Adipocyte (in vitro differentiated cells): ENCODE results near the gene KATNB1.

Experiments used
- DNase-seq: peaks from one replicate; pipeline ENCODE4 v3.0.0-alpha.2; 2015; ENCODE audit warnings: low read depth
- H3K27me3 ChIP-seq: replicated peaks from 2 replicates; pipeline ENCODE4 v1.7.0; 2013; ENCODE audit warnings: mild to moderate bottlenecking, low read length, moderate library complexity; ENCODE audit not compliant: control insufficient read depth, insufficient read depth
- H3K36me3 ChIP-seq: 2 replicates; pipeline ENCODE4 v1.7.0; 2013; ENCODE audit warnings: low read length, mild to moderate bottlenecking, moderate library complexity; ENCODE audit not compliant: control insufficient read depth, insufficient read depth, severe bottlenecking
- H3K4me1 ChIP-seq: 2 replicates; pipeline ENCODE4 v1.7.0; 2013; ENCODE audit warnings: mild to moderate bottlenecking, low read length, moderate library complexity; ENCODE audit not compliant: control insufficient read depth, insufficient read depth
- H3K4me3 ChIP-seq: 2 replicates; pipeline ENCODE4 v1.7.0; 2013; ENCODE audit warnings: mild to moderate bottlenecking, low read length, moderate library complexity
- H3K9ac ChIP-seq: 2 replicates; pipeline ENCODE4 v1.7.0; 2013; ENCODE audit warnings: mild to moderate bottlenecking, low read length, moderate library complexity
- H3K9me3 ChIP-seq: 2 replicates; pipeline ENCODE4 v1.7.0; 2013; ENCODE audit warnings: mild to moderate bottlenecking, low read length, moderate library complexity; ENCODE audit not compliant: control insufficient read depth

KATNB1 gene

GRCh38 chr16:57720142-57720575 is 15.4 kb upstream of the KATNB1 start:
- H3K36me3 ChIP-seq = no peaks in the 10 kb centered on the region
- no peak overlapping the region for H3K9ac ChIP-seq
- peaks cover 20% of the 10 kb centered on the region for H3K27me3 ChIP-seq
- H3K9me3 ChIP-seq = no peaks in the 10 kb centered on the region
- no peaks in the 10 kb centered on the region for H3K4me1 ChIP-seq
- no peak overlapping the region for H3K4me3 ChIP-seq
- DNase-seq = peak; percentile 42

GRCh38 chr16:57721356-57722209 is 14.0 kb upstream of the KATNB1 start:
- Histone ChIP-seq H3K4me3 (no peak overlapping the region), H3K9ac (no peak overlapping the region), H3K36me3 (no peaks in the 10 kb centered on the region), H3K4me1 (no peaks in the 10 kb centered on the region), H3K9me3 (no peaks in the 10 kb centered on the region), H3K27me3 (peaks cover 11% of the 10 kb centered on the region)
- DNase-seq = no peak

- Histone ChIP-seq H3K4me1 (no peaks in the 10 kb centered on the region), H3K27me3 (peaks cover 11% of the 10 kb centered on the region)
- no peak for DNase-seq
These were observed 13.4 kb upstream of the KATNB1 start for GRCh38 chr16:57722210-57722499.

GRCh38 chr16:57722651-57723050 is 12.9 kb upstream of the KATNB1 start:
- DNase-seq = no peak
- no peaks in the 10 kb centered on the region for H3K9me3 ChIP-seq
- no peaks in the 10 kb centered on the region for H3K4me1 ChIP-seq
- H3K4me3 ChIP-seq = no peak overlapping the region
- no peak overlapping the region for H3K9ac ChIP-seq
- no peaks in the 10 kb centered on the region for H3K36me3 ChIP-seq
- H3K27me3 ChIP-seq = peaks cover 10% of the 10 kb centered on the region

More at GRCh38 chr16:57722210-57722499, 13.4 kb upstream of the KATNB1 start:
- Histone ChIP-seq H3K9me3 (no peaks in the 10 kb centered on the region), H3K4me3 (no peak overlapping the region), H3K36me3 (no peaks in the 10 kb centered on the region), H3K9ac (no peak overlapping the region)

- no peak for DNase-seq
These were observed 12.4 kb upstream of the KATNB1 start for GRCh38 chr16:57723170-57723569.

GRCh38 chr16:57724531-57724930 is 11.0 kb upstream of the KATNB1 start:
- DNase-seq = no peak
- Histone ChIP-seq H3K4me1 (no peaks in the 10 kb centered on the region), H3K4me3 (no peak overlapping the region), H3K9ac (no peak overlapping the region), H3K36me3 (no peaks in the 10 kb centered on the region), H3K9me3 (no peaks in the 10 kb centered on the region), H3K27me3 (no peaks in the 10 kb centered on the region)

More at GRCh38 chr16:57723170-57723569, 12.4 kb upstream of the KATNB1 start:
- Histone ChIP-seq H3K4me1 (no peaks in the 10 kb centered on the region), H3K9me3 (no peaks in the 10 kb centered on the region), H3K4me3 (no peak overlapping the region), H3K27me3 (peaks cover 5% of the 10 kb centered on the region), H3K36me3 (no peaks in the 10 kb centered on the region), H3K9ac (no peak overlapping the region)

- DNase-seq = no peak
- H3K9ac ChIP-seq = no peak overlapping the region
These were observed 10.4 kb upstream of the KATNB1 start for GRCh38 chr16:57725151-57725550.

GRCh38 chr16:57725554-57725953 is 10.0 kb upstream of the KATNB1 start:
- Histone ChIP-seq H3K27me3 (no peaks in the 10 kb centered on the region), H3K9ac (no peak overlapping the region), H3K4me1 (no peaks in the 10 kb centered on the region), H3K4me3 (no peak overlapping the region), H3K36me3 (no peaks in the 10 kb centered on the region), H3K9me3 (no peaks in the 10 kb centered on the region)
- DNase-seq = peak; percentile 1

More at GRCh38 chr16:57725151-57725550, 10.4 kb upstream of the KATNB1 start:
- Histone ChIP-seq H3K27me3 (no peaks in the 10 kb centered on the region), H3K36me3 (no peaks in the 10 kb centered on the region), H3K4me1 (no peaks in the 10 kb centered on the region), H3K9me3 (no peaks in the 10 kb centered on the region), H3K4me3 (no peak overlapping the region)

- Histone ChIP-seq H3K4me1 (no peaks in the 10 kb centered on the region), H3K9me3 (no peaks in the 10 kb centered on the region), H3K4me3 (no peak overlapping the region), H3K36me3 (no peaks in the 10 kb centered on the region), H3K9ac (no peak overlapping the region), H3K27me3 (no peaks in the 10 kb centered on the region)
- no peak for DNase-seq
These were observed 9.6 kb upstream of the KATNB1 start for GRCh38 chr16:57725976-57726375.

GRCh38 chr16:57726433-57726947 is 9.1 kb upstream of the KATNB1 start:
- H3K4me3 ChIP-seq = no peak overlapping the region
- H3K36me3 ChIP-seq = no peaks in the 10 kb centered on the region
- H3K9ac ChIP-seq = no peak overlapping the region
- H3K4me1 ChIP-seq = peaks cover 1% of the 10 kb centered on the region
- DNase-seq = no peak
- no peaks in the 10 kb centered on the region for H3K9me3 ChIP-seq
- no peaks in the 10 kb centered on the region for H3K27me3 ChIP-seq

- H3K4me1 ChIP-seq = peaks cover 11% of the 10 kb centered on the region
- no peaks in the 10 kb centered on the region for H3K9me3 ChIP-seq
- H3K4me3 ChIP-seq = no peak overlapping the region
- H3K9ac ChIP-seq = no peak overlapping the region
- DNase-seq = no peak
- no peaks in the 10 kb centered on the region for H3K36me3 ChIP-seq
- no peaks in the 10 kb centered on the region for H3K27me3 ChIP-seq
These were observed 8.0 kb upstream of the KATNB1 start for GRCh38 chr16:57727610-57728009.
